Measurements from ENCODE around the gene SRGN.

- TF ChIP-seq CTCF (IDR thresholded peaks at IDR 0.05; ENCODE audit: low read length): no peak
- TF ChIP-seq EZH2 (IDR thresholded peaks at IDR 0.05; ENCODE audit: borderline replicate concordance, low read length): no peak
These were observed 20.7 kb upstream of the SRGN start for GRCh38 chr10:69067189-69067588.
